NT2/D1 (cell line): ENCODE measurements around the gene MT1E.

Experiments
- YY1 ChIP-seq: IDR thresholded peaks from 2 replicates; pipeline ENCODE4 v1.6.1; 2011; ENCODE audit not compliant: insufficient read length, insufficient read depth
- ZNF274 ChIP-seq: IDR thresholded peaks from 2 replicates; pipeline ENCODE4 v1.6.1; 2011; ENCODE audit warnings: mild to moderate bottlenecking, low read depth, low read length

- no peak for TF ChIP-seq YY1
- TF ChIP-seq ZNF274: no peak
Measured at GRCh38 chr16:56631197-56631596, 5.6 kb downstream of the MT1E start.
